HEK293 (cell line): ENCODE data around the gene SCN5A.

Source experiments
- CTCF ChIA-PET: fragments of 350-600 bp; formaldehyde crosslinking; extraction: SDS; loops from one replicate; lab custom pipeline; 2021; ENCODE audit warnings: antibody characterized with exemption; lab: Yijun Ruan, JAX
- POLR2A ChIA-PET: fragments of 300-600 bp; formaldehyde crosslinking; extraction: SDS; loops from one replicate; lab custom pipeline; 2020; ENCODE audit warnings: antibody characterized with exemption, inconsistent platforms; lab: Yijun Ruan, JAX
- H3K27ac ChIP-seq: fragments of 200-500 bp; sonication (Bioruptor generic); 2 replicates; pipeline ENCODE4 v1.5.1; 2014; ENCODE audit warnings: low read depth, low read length, control low read depth, inconsistent platforms; ENCODE audit errors: extremely low read depth
- H3K36me3 ChIP-seq, 2 experiments: fragments of 200-500 bp in 1 of 2; sonication (Bioruptor generic) in 1 of 2; 1 replicate in 1 of 2; 2 replicates in 1 of 2; pipeline ENCODE4 v1.5.1; 2014 to 2017; ENCODE audit warnings: inconsistent platforms in 2 of 2, low read length in 2 of 2; ENCODE audit not compliant: control insufficient read depth in 2 of 2, insufficient read depth in 1 of 2
- H3K4me1 ChIP-seq: fragments of 200-500 bp; sonication (Bioruptor generic); 2 replicates; pipeline ENCODE4 v1.5.1; 2014; ENCODE audit warnings: mild to moderate bottlenecking, low read length, inconsistent platforms; ENCODE audit not compliant: control insufficient read depth, insufficient read depth
- H3K4me3 ChIP-seq: 2 replicates; pipeline ENCODE4 v1.5.1; 2011; ENCODE audit warnings: low read depth, mild to moderate bottlenecking, control low read depth, low read length, moderate library complexity
- H3K9me3 ChIP-seq: fragments of 200-500 bp; sonication (Bioruptor generic); 2 replicates; pipeline ENCODE4 v1.5.1; 2014; ENCODE audit warnings: low read depth, low read length, inconsistent platforms; ENCODE audit not compliant: control insufficient read depth, insufficient read depth
- ATF2 ChIP-seq: fragments of 450-650 bp; formaldehyde crosslinking; IDR thresholded peaks from 2 replicates; pipeline ENCODE4 v1.5.1; 2016; ENCODE audit warnings: missing biosample characterization, missing genetic modification characterization, low read depth
- HIC1 ChIP-seq: fragments of 450-650 bp; formaldehyde crosslinking; IDR thresholded peaks from 2 replicates; pipeline ENCODE4 v1.5.1; 2016; ENCODE audit warnings: missing biosample characterization, missing genetic modification characterization
- SP3 ChIP-seq: fragments of 450-650 bp; formaldehyde crosslinking; IDR thresholded peaks from 2 replicates; pipeline ENCODE4 v1.5.1; 2016; ENCODE audit warnings: missing biosample characterization, missing genetic modification characterization
- TRIM28 ChIP-seq: IDR thresholded peaks from 2 replicates; pipeline ENCODE4 v1.6.1; 2011; ENCODE audit warnings: low read length, control low read depth, borderline replicate concordance
- WT1 ChIP-seq: fragments of 450-650 bp; formaldehyde crosslinking; IDR thresholded peaks from 2 replicates; pipeline ENCODE4 v1.5.1; 2016; ENCODE audit warnings: missing biosample characterization, missing genetic modification characterization
- ZBTB1 ChIP-seq: fragments of 450-650 bp; formaldehyde crosslinking; IDR thresholded peaks from 2 replicates; pipeline ENCODE4 v1.5.1; 2016; ENCODE audit warnings: missing biosample characterization, missing genetic modification characterization
- ZNF155 ChIP-seq: fragments of 450-650 bp; formaldehyde crosslinking; IDR thresholded peaks from 2 replicates; pipeline ENCODE4 v1.5.1; 2016; ENCODE audit warnings: missing biosample characterization, missing genetic modification characterization
- ZNF174 ChIP-seq: fragments of 450-650 bp; formaldehyde crosslinking; IDR thresholded peaks from 2 replicates; pipeline ENCODE4 v1.5.0; 2017; ENCODE audit warnings: missing biosample characterization, mild to moderate bottlenecking, missing genetic modification characterization
- ZNF175 ChIP-seq: fragments of 450-650 bp; formaldehyde crosslinking; IDR thresholded peaks from 2 replicates; pipeline ENCODE4 v1.5.1; 2016; ENCODE audit warnings: missing biosample characterization, missing genetic modification characterization
- ZNF19 ChIP-seq: fragments of 450-650 bp; formaldehyde crosslinking; IDR thresholded peaks from 2 replicates; pipeline ENCODE4; 2016; ENCODE audit warnings: missing biosample characterization, missing genetic modification characterization, low read depth
- ZNF223 ChIP-seq: fragments of 450-650 bp; formaldehyde crosslinking; IDR thresholded peaks from 2 replicates; pipeline ENCODE4 v1.5.1; 2016; ENCODE audit warnings: missing biosample characterization, missing genetic modification characterization
- ZNF23 ChIP-seq: fragments of 450-650 bp; formaldehyde crosslinking; IDR thresholded peaks from 2 replicates; pipeline ENCODE4 v1.5.1; 2016; ENCODE audit warnings: missing biosample characterization, missing genetic modification characterization, borderline replicate concordance
- ZNF248 ChIP-seq: fragments of 450-650 bp; formaldehyde crosslinking; IDR thresholded peaks from 2 replicates; pipeline ENCODE4 v1.5.1; 2017; ENCODE audit warnings: missing biosample characterization, missing genetic modification characterization
- ZNF366 ChIP-seq: fragments of 450-650 bp; formaldehyde crosslinking; conservative IDR thresholded peaks from 2 replicates; pipeline ENCODE4 v1.5.1; 2016; ENCODE audit warnings: missing biosample characterization, missing genetic modification characterization
- ZNF501 ChIP-seq: fragments of 450-650 bp; formaldehyde crosslinking; IDR thresholded peaks from 2 replicates; pipeline ENCODE4 v1.5.1; 2016; ENCODE audit warnings: missing biosample characterization, missing genetic modification characterization
- ZNF521 ChIP-seq: fragments of 450-650 bp; formaldehyde crosslinking; IDR thresholded peaks from 2 replicates; pipeline ENCODE4 v1.5.1; 2017; ENCODE audit warnings: missing biosample characterization, mild to moderate bottlenecking, missing genetic modification characterization
- ZNF549 ChIP-seq: fragments of 450-650 bp; IDR thresholded peaks from 2 replicates; pipeline ENCODE4 v1.5.1; 2018; ENCODE audit warnings: missing biosample characterization, missing genetic modification characterization, mild to moderate bottlenecking, inconsistent platforms, moderate library complexity
- ZNF621 ChIP-seq: fragments of 450-650 bp; formaldehyde crosslinking; IDR thresholded peaks from 2 replicates; pipeline ENCODE4 v1.5.1; 2017; ENCODE audit warnings: missing biosample characterization, missing genetic modification characterization
- ZNF670 ChIP-seq: fragments of 450-650 bp; formaldehyde crosslinking; IDR thresholded peaks from 2 replicates; pipeline ENCODE4 v1.5.1; 2016; ENCODE audit warnings: missing biosample characterization, missing genetic modification characterization, low read depth
- ZNF747 ChIP-seq: fragments of 450-650 bp; formaldehyde crosslinking; IDR thresholded peaks from 2 replicates; pipeline ENCODE4 v1.5.1; 2016; ENCODE audit warnings: missing biosample characterization, missing genetic modification characterization
- ZNF76 ChIP-seq: fragments of 450-650 bp; formaldehyde crosslinking; IDR thresholded peaks from 2 replicates; pipeline ENCODE4; 2016; ENCODE audit warnings: low read depth, missing biosample characterization, missing genetic modification characterization, borderline replicate concordance
- ZNF768 ChIP-seq: fragments of 450-650 bp; formaldehyde crosslinking; IDR thresholded peaks from 2 replicates; pipeline ENCODE4 v1.5.1; 2018; ENCODE audit warnings: missing biosample characterization, mild to moderate bottlenecking, missing genetic modification characterization
- ZSCAN23 ChIP-seq: fragments of 450-650 bp; formaldehyde crosslinking; IDR thresholded peaks from 2 replicates; pipeline ENCODE4 v1.5.1; 2016; ENCODE audit warnings: missing biosample characterization, missing genetic modification characterization

Gene SCN5A

GRCh38 chr3:38620236-38620635 lies 29.3 kb downstream of the SCN5A start:
- no peak overlapping the region for H3K4me3 ChIP-seq
- CTCF ChIA-PET, result no interaction called here

GRCh38 chr3:38618343-38618742 lies 31.1 kb downstream of the SCN5A start:
- Histone ChIP-seq H3K4me3 (no peak overlapping the region), H3K27ac (no peak overlapping the region), H3K9me3 (no peaks in the 10 kb centered on the region), H3K36me3 (no peaks in the 10 kb centered on the region), H3K4me1 (no peaks in the 10 kb centered on the region)
- POLR2A ChIA-PET, result no interaction called here
- CTCF ChIA-PET, result no interaction called here
- no peak for TF ChIP-seq ZNF621 (tag by site-specific recombination)
- no peak for TF ChIP-seq ZSCAN23 (tag by site-specific recombination)
- no peak for TF ChIP-seq ZBTB1 (tag by site-specific recombination)
- TF ChIP-seq ZNF223 (tag by site-specific recombination), result no peak
- no peak for TF ChIP-seq ZNF549 (tag by site-specific recombination)

More at GRCh38 chr3:38620236-38620635, 29.3 kb downstream of the SCN5A start:
- no peaks in the 10 kb centered on the region for H3K9me3 ChIP-seq
- no peak for TF ChIP-seq ZNF670 (tag by site-specific recombination)
- no peak for TF ChIP-seq ZNF521 (tag by site-specific recombination)
- no peak for TF ChIP-seq WT1 (tag by site-specific recombination)
- TF ChIP-seq ZNF76 (tag by site-specific recombination), result no peak
- no peak for TF ChIP-seq ZNF248 (tag by site-specific recombination)
- no peak for TF ChIP-seq TRIM28
- no peak for TF ChIP-seq ZNF366 (tag by site-specific recombination)
- no peak for TF ChIP-seq ZSCAN23 (tag by site-specific recombination)
- no peak for TF ChIP-seq ZNF175 (tag by site-specific recombination)
- TF ChIP-seq ZNF501 (tag by site-specific recombination), result no peak
- no peak for TF ChIP-seq HIC1 (tag by site-specific recombination)
- no peak for TF ChIP-seq ZNF19 (tag by site-specific recombination)
- no peak for TF ChIP-seq SP3 (tag by site-specific recombination)
- no peak for TF ChIP-seq ZNF23 (tag by site-specific recombination)
- no peak for TF ChIP-seq ATF2 (tag by site-specific recombination)
- TF ChIP-seq ZNF747, result no peak
- TF ChIP-seq ZNF155 (tag by site-specific recombination), result no peak
- no peak for TF ChIP-seq ZNF768
- TF ChIP-seq ZNF174, result no peak
- POLR2A ChIA-PET, result no interaction called here
- no peaks in the 10 kb centered on the region for H3K4me1 ChIP-seq
- H3K27ac ChIP-seq, result no peak overlapping the region
- H3K36me3 ChIP-seq, result no peaks in the 10 kb centered on the region
